CD4-positive, alpha-beta memory T cell (primary cell): Measurements from ENCODE around the gene RASGRP3. TPM values are rescaled to one million over a fixed set of nuclear protein-coding genes. Genes with fewer than 3 reads are reported as not detected.

ENCODE experiments used
- CTCF ChIA-PET: fragments of 350-600 bp; sonication (Branson Sonifier 250); formaldehyde crosslinking; loops from one replicate; lab custom pipeline; 2021; ENCODE audit warnings: inconsistent platforms; ENCODE audit not compliant: partially characterized antibody; lab: Charles Lee
- POLR2A ChIA-PET: fragments of 350-600 bp; sonication (Branson Sonifier 250); formaldehyde crosslinking; loops from one replicate; lab custom pipeline; 2021; ENCODE audit not compliant: partially characterized antibody; lab: Charles Lee
- DNase-seq, 5 donors: peaks; one replicate each; pipeline versions ENCODE4 v3.0.0 to v3.0.0-alpha.2; 2020 to 2022; ENCODE audit warnings: mixed read lengths in 1 of 5
- H3K27ac ChIP-seq: one replicate; pipeline ENCODE4 v1.7.0; 2013; ENCODE audit warnings: low read depth, low read length
- H3K27me3 ChIP-seq: 2 replicates; pipeline ENCODE4 v1.7.0; 2013; ENCODE audit warnings: mild to moderate bottlenecking, low read length, moderate library complexity; ENCODE audit not compliant: insufficient read depth
- H3K36me3 ChIP-seq: 2 replicates; pipeline ENCODE4 v1.7.0; 2013; ENCODE audit warnings: mild to moderate bottlenecking, low read length, moderate library complexity; ENCODE audit not compliant: insufficient read depth
- H3K4me1 ChIP-seq: 2 replicates; pipeline ENCODE4 v1.7.0; 2013; ENCODE audit warnings: mild to moderate bottlenecking, low read length, moderate library complexity; ENCODE audit not compliant: insufficient read depth
- H3K4me3 ChIP-seq, 2 donors: one replicate each; pipeline ENCODE4 v1.7.0; 2013; ENCODE audit warnings: low read length in 2 of 2, mild to moderate bottlenecking in 1 of 2
- H3K9me3 ChIP-seq, 2 donors: one replicate each; pipeline ENCODE4 v1.7.0; 2013; ENCODE audit warnings: low read length in 2 of 2, control low read depth in 1 of 2; ENCODE audit not compliant: control insufficient read depth in 1 of 2
- H3K27ac Mint-ChIP-seq, 7 donors: one replicate each; pipeline ENCODE4 v1.8.0; 2020 to 2021; ENCODE audit warnings: mixed read lengths in 7 of 7, mild to moderate bottlenecking in 6 of 7, inconsistent platforms in 3 of 7, moderate library complexity in 3 of 7
- H3K27me3 Mint-ChIP-seq, 2 donors: one replicate each; pipeline ENCODE4 v1.8.0; 2020 to 2021; ENCODE audit warnings: mixed read lengths in 2 of 2
- H3K36me3 Mint-ChIP-seq, 2 donors: one replicate each; pipeline ENCODE4 v1.8.0; 2020 to 2021; ENCODE audit warnings: mixed read lengths in 2 of 2, inconsistent platforms in 1 of 2, mild to moderate bottlenecking in 1 of 2
- H3K4me1 Mint-ChIP-seq, 4 donors: one replicate each; pipeline ENCODE4 v1.8.0; 2020 to 2021; ENCODE audit warnings: mixed read lengths in 4 of 4, mild to moderate bottlenecking in 1 of 4
- H3K4me3 Mint-ChIP-seq, 8 donors: one replicate each; pipeline ENCODE4 v1.8.0; 2020 to 2021; ENCODE audit warnings: mixed read lengths in 8 of 8, mild to moderate bottlenecking in 7 of 8, moderate library complexity in 6 of 8, inconsistent platforms in 3 of 8
- H3K9me3 Mint-ChIP-seq, 8 donors: one replicate each; pipeline ENCODE4 v1.8.0; 2020 to 2021; ENCODE audit warnings: mixed read lengths in 8 of 8, mild to moderate bottlenecking in 5 of 8, inconsistent platforms in 3 of 8, moderate library complexity in 1 of 8
- intact Hi-C: fragments of 100-400 bp; cut with micrococcal nuclease; formaldehyde crosslinking; loops from one replicate; pipeline ENCODE4 v1.15.1; 2023
- polyA plus RNA-seq, 2 donors: library from polyadenylated mRNA; unstranded; fragments of 300-500 nt; fragmentation: Illumina TruSeq; gene quantifications; one replicate each; pipeline ENCODE4 v1.2.3, GENCODE V29; 2021
- total RNA-seq, 2 experiments: library from RNA; stranded (reverse); gene quantifications; one replicate each; pipeline ENCODE4 v1.2.3, GENCODE V29; 2021

Gene RASGRP3
- total and polyA plus RNA-seq, 4 experiments from 2014 or later, result 2.2 to 3.9 (median 3.2) TPM

DNA sequence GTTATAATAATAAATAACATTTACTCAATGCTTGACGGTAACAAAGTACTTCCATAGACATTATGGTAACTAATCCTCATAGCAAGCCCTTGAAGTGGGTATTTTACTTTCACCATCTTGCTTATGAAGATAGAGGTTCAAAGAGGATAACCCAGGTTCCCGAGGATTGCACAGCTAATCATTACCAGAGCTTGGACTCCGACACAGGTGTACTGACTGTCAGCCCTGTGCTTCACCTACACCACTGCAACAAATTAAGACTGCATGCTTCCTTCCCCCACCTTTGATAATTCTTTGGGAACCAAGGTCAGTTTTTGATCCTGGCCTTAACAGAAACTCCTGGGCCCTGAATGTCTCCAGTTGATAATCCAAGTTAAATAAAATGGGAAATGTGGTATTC is 73.8 kb downstream of the RASGRP3 start:
- Histone ChIP-seq H3K4me1 (no peaks in the 10 kb centered on the region), H3K27me3 (no peaks in the 10 kb centered on the region), H3K27ac (no peak overlapping the region), H3K4me3 (no peak overlapping the region), H3K36me3 (no peaks in the 10 kb centered on the region), H3K9me3 (no peaks in the 10 kb centered on the region)
- DNase-seq, result no peak
- Mint-ChIP-seq H3K9me3 (peaks cover 0 to 2% (median 0%) of the 10 kb centered on the region in 8 donors), H3K4me3 (no peak overlapping the region), H3K27me3 (no peaks in the 10 kb centered on the region), H3K27ac (no peak overlapping the region), H3K36me3 (peaks cover 2 to 27% of the 10 kb centered on the region in 2 donors), H3K4me1 (peaks cover 0 to 5% (median 0%) of the 10 kb centered on the region in 4 donors)
- POLR2A ChIA-PET, result no interaction called here
- intact Hi-C loops, result no loop called here
- CTCF ChIA-PET, result no interaction called here

DNA sequence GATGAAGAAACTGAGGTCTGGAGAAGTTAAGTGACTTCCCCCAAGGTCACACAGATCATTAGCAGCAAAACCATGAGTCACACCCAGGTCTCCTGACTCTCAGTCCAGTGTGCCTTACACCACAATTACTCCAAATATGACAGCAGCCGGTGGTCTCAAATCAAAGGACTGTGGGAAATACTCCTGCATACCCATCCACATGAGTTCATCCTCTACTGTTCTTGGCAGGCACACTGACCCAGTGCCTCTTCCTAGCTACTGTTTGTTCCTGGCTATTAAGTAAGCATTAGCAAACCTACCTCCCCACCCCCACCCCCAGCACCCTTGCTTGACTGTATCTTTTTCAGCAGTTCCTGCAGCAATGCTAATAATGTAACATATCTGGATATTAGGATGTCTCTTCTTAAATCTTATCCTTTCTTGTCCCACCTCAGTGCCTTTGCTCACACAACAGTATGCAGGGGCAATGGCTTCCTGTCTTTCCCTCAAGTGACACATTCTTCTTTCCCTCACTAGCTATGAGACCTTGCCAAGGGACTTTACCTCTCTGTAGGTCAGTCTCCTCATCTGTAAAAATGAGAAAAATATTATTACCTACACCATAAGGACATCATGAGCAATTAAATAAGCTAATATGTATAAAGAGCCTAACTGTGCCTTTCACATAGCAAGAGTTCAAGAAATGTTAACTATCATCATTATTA is 76.5 kb downstream of the RASGRP3 start:
- H3K4me3 ChIP-seq, result no peak overlapping the region
- intact Hi-C loops, result no loop called here
- H3K27ac ChIP-seq, result no peak overlapping the region
- no peak for DNase-seq
- Mint-ChIP-seq H3K4me3 (no peak overlapping the region), H3K36me3 (peaks cover 5 to 28% of the 10 kb centered on the region in 2 donors), H3K27me3 (no peaks in the 10 kb centered on the region), H3K27ac (peak overlapping the region in 1 of 7 donors; percentile 48), H3K9me3 (peaks cover 0 to 2% (median 0%) of the 10 kb centered on the region in 8 donors), H3K4me1 (peaks cover 0 to 8% (median 0%) of the 10 kb centered on the region in 4 donors)
- ChIA-PET POLR2A (no interaction called here), CTCF (interaction anchor here (1.3 kb wide), 1 partner anchor 30 kb away, joined by 4 read pairs; no protein-coding TSS in a partner anchor)
- no peaks in the 10 kb centered on the region for H3K4me1 ChIP-seq
- no peaks in the 10 kb centered on the region for H3K9me3 ChIP-seq
- no peaks in the 10 kb centered on the region for H3K27me3 ChIP-seq
- no peaks in the 10 kb centered on the region for H3K36me3 ChIP-seq

DNA sequence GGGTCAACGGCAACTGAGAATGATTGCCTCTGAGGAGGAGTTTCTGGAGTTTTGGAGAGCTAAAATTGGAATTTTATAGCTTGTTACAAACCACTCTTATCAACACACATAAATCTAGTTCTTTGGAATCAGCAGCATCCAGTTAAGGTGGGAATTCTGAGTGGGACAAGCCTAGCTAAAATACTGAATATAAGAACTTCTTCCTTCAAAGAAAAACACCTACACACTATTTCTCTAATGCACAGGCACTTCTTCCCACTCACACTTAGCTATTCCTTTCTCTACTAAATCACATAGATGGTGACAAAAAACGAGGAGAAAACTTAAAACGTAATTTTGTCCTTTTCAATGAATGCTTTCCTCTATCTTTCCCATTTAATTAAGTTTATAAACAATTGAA is 79.2 kb downstream of the RASGRP3 start:
- peak overlapping the region in 2 of 7 donors; percentile 1 to 24 for H3K27ac Mint-ChIP-seq
- no peak overlapping the region for H3K27ac ChIP-seq
- ChIA-PET POLR2A (no interaction called here), CTCF (interaction anchor here (1.3 kb wide), 1 partner anchor 80 kb away, joined by 4 read pairs; the partner anchor contains the start of gene RASGRP3)
- intact Hi-C loops, result no loop called here
- DNase-seq, result no peak
- no peaks in the 10 kb centered on the region for H3K27me3 Mint-ChIP-seq
- H3K4me3 Mint-ChIP-seq, result no peak overlapping the region
- H3K36me3 Mint-ChIP-seq, result peaks cover 12 to 35% of the 10 kb centered on the region in 2 donors
- H3K9me3 Mint-ChIP-seq, result peaks cover 0 to 2% (median 0%) of the 10 kb centered on the region in 8 donors
- H3K4me1 Mint-ChIP-seq, result peaks cover 0 to 8% (median 0%) of the 10 kb centered on the region in 4 donors
- no peak overlapping the region for H3K4me3 ChIP-seq
- H3K36me3 ChIP-seq, result no peaks in the 10 kb centered on the region
- no peaks in the 10 kb centered on the region for H3K27me3 ChIP-seq
- H3K9me3 ChIP-seq, result no peaks in the 10 kb centered on the region
- no peaks in the 10 kb centered on the region for H3K4me1 ChIP-seq

DNA sequence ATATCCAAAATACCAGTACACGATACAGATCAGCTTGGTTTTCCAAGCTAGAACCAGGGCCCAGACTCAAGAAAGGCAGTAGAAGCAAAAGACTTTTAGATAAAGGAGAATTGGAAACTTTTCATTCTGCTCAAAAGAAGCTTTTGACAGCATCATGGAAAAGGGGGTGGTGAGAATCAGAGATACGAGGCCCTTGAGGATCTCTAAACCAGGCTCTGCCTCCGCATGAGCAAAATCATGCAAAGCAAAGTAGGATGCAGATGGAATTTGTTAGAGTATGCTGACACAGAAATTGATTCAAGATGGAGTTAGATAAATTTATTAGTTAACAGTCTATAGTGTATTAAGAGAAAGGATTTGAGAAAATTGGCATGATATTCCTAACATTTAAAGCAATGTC is 82.9 kb downstream of the RASGRP3 start:
- DNase-seq, result no peak
- Histone ChIP-seq H3K27ac (no peak overlapping the region), H3K36me3 (no peaks in the 10 kb centered on the region), H3K4me1 (no peaks in the 10 kb centered on the region), H3K9me3 (no peaks in the 10 kb centered on the region), H3K4me3 (no peak overlapping the region), H3K27me3 (no peaks in the 10 kb centered on the region)
- CTCF ChIA-PET, result no interaction called here
- intact Hi-C loops, result no loop called here
- H3K36me3 Mint-ChIP-seq, result peaks cover 23 to 43% of the 10 kb centered on the region in 2 donors
- POLR2A ChIA-PET, result no interaction called here
- peaks cover 0 to 8% (median 0%) of the 10 kb centered on the region in 4 donors for H3K4me1 Mint-ChIP-seq
- no peaks in the 10 kb centered on the region for H3K9me3 Mint-ChIP-seq
- no peak overlapping the region for H3K4me3 Mint-ChIP-seq
- no peak overlapping the region for H3K27ac Mint-ChIP-seq
- H3K27me3 Mint-ChIP-seq, result no peaks in the 10 kb centered on the region

DNA sequence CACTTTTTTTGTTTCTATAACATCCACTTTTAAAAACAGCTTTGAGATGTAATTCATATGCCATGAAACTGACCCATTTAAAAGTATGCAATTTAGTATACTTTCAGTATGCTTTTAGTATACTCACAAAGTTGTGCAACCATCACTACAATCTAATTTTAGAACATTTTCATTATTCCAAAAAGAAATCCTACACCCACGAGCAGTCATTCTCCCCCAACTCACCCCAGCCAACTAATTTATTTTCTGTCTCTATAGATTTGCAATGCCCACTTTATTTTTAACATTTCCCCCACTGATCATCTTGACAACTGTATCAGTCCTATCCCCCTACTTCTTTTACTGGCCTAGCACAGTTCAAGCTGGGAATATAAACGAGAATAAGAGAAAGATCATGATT is 83.6 kb downstream of the RASGRP3 start:
- no peaks in the 10 kb centered on the region for H3K9me3 ChIP-seq
- H3K36me3 ChIP-seq, result no peaks in the 10 kb centered on the region
- H3K27me3 ChIP-seq, result no peaks in the 10 kb centered on the region
- Mint-ChIP-seq H3K4me1 (peaks cover 0 to 4% (median 0%) of the 10 kb centered on the region in 4 donors), H3K9me3 (no peaks in the 10 kb centered on the region), H3K4me3 (no peak overlapping the region), H3K36me3 (peaks cover 23 to 42% of the 10 kb centered on the region in 2 donors), H3K27me3 (no peaks in the 10 kb centered on the region), H3K27ac (no peak overlapping the region)
- ChIA-PET CTCF (no interaction called here), POLR2A (no interaction called here)
- intact Hi-C loops, result no loop called here
- no peak for DNase-seq
- no peaks in the 10 kb centered on the region for H3K4me1 ChIP-seq
- no peak overlapping the region for H3K27ac ChIP-seq
- H3K4me3 ChIP-seq, result no peak overlapping the region

DNA sequence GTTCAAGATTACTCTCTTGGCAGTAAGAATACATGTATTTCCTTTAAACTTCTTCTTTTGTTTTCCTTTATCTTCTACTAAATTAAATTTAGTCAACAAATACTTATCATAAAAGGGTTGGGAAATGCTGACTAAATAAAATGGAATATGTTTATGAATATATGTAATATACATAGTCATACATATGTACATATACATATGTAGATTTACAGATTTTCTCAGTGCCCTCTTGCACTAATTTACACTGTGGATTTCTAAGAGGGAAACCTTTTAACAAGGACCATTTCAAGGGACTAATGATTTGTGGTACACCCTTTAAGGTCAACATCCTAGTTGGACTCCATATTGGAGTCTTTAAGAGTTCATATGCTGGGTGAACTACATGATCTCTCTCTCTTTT is 85.4 kb downstream of the RASGRP3 start:
- CTCF ChIA-PET, result no interaction called here
- Mint-ChIP-seq H3K9me3 (no peaks in the 10 kb centered on the region), H3K4me1 (no peaks in the 10 kb centered on the region), H3K27me3 (no peaks in the 10 kb centered on the region), H3K27ac (no peak overlapping the region), H3K4me3 (no peak overlapping the region), H3K36me3 (peaks cover 21 to 45% of the 10 kb centered on the region in 2 donors)
- intact Hi-C loops, result no loop called here
- Histone ChIP-seq H3K4me3 (no peak overlapping the region), H3K4me1 (no peaks in the 10 kb centered on the region), H3K27ac (no peak overlapping the region), H3K9me3 (no peaks in the 10 kb centered on the region), H3K36me3 (no peaks in the 10 kb centered on the region), H3K27me3 (no peaks in the 10 kb centered on the region)
- POLR2A ChIA-PET, result no interaction called here
- DNase-seq, result no peak

DNA sequence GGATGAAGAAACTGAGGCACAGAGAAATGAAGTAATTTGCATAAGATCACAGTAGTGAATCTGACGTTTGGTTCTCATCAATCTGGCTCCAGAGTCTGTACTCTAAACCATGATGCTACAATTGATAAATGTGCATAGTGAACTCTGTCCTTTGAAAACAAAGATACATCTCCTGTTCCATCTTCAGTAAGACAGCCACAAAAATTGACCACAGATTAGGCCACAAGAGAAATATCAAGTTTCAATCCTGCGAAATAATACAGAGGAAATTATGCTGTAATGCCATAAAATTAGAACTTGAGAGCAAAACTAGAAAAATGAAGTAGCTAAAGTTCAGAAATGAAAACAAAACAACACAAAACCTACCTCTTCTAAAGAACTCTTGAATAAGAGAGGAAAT is 94.2 kb downstream of the RASGRP3 start:
- Histone ChIP-seq H3K4me1 (no peaks in the 10 kb centered on the region), H3K27me3 (no peaks in the 10 kb centered on the region), H3K36me3 (no peaks in the 10 kb centered on the region), H3K27ac (no peak overlapping the region), H3K4me3 (no peak overlapping the region), H3K9me3 (no peaks in the 10 kb centered on the region)
- H3K27me3 Mint-ChIP-seq, result no peaks in the 10 kb centered on the region
- intact Hi-C loops, result no loop called here
- H3K9me3 Mint-ChIP-seq, result no peaks in the 10 kb centered on the region
- ChIA-PET POLR2A (no interaction called here), CTCF (no interaction called here)
- no peak overlapping the region for H3K4me3 Mint-ChIP-seq
- no peak overlapping the region for H3K27ac Mint-ChIP-seq
- no peak for DNase-seq
- H3K4me1 Mint-ChIP-seq, result no peaks in the 10 kb centered on the region
- peaks cover 0 to under 1% of the 10 kb centered on the region in 2 donors for H3K36me3 Mint-ChIP-seq
